Glomerular visceral epithelial cell (primary cell): Measurements from ENCODE around the gene SMAD6.
A peak's percentile ranks its signal among the peaks of the same experiment; 100 is the strongest.

Source experiments
- DNase-seq: peaks from one replicate; pipeline ENCODE4 v3.0.0-alpha.2; 2016; ENCODE audit errors: extremely low spot score

SMAD6 gene

DNA sequence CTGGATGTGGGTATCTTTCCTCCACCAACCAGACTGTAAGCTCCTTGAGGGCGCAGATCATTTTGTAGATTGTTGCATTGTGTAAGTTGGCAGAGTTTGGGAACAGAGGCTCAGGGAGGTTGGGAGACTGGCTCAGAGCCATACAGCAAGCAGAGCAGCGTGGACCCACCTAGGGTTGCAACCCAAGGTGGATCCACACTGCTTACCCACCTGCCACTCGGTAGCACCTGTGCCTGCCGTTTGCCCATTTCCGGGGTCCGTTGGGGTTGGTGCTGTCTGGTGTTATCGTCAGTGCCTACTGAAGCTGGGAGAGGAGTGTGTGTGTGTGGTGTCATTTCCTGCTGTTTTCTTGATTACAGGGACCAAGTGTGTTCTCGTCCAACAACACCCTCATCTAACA lies 19.0 kb downstream of the SMAD6 start:
- DNase-seq, result no peak

DNA sequence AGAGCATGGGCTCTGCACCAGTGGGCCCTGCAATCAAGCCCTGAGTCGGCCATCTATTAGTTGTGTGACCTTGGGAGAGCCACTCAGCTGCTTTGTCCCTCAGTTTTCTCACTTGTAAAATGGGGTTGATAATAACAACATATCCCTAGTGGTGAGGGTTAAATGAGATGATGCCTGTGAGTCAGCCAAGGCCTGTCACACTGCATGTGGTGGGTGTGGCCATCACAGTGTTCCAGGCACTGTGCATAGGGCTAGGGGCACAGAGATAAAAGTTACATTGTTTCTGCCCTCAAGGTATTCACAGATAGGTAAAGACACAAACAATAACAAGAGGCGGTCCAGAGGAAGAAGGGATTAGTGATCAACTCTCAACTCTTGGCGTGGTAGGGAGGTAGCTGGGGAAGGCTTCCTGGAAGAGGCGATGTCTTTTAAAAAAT lies 19.5 kb downstream of the SMAD6 start:
- DNase-seq, result no peak

DNA sequence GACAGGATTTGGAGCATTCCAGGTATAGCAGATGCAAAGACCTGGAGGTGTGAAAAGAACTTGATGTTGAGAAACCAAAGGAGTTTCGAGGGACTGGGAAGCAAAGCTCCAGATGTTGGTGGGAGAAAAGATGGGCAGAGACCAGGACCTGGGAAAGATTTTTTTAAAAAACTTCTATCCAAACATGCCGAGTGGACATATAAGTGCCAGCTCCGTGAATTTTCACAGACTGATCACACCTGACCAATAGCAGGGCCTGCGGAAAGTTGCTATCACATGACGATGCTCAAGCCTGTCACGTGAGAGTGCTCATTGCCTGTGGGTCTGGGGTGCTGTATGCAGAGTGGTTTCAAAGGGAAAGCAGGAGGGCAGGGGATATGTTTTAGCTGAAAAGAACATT lies 19.9 kb downstream of the SMAD6 start:
- no peak for DNase-seq

DNA sequence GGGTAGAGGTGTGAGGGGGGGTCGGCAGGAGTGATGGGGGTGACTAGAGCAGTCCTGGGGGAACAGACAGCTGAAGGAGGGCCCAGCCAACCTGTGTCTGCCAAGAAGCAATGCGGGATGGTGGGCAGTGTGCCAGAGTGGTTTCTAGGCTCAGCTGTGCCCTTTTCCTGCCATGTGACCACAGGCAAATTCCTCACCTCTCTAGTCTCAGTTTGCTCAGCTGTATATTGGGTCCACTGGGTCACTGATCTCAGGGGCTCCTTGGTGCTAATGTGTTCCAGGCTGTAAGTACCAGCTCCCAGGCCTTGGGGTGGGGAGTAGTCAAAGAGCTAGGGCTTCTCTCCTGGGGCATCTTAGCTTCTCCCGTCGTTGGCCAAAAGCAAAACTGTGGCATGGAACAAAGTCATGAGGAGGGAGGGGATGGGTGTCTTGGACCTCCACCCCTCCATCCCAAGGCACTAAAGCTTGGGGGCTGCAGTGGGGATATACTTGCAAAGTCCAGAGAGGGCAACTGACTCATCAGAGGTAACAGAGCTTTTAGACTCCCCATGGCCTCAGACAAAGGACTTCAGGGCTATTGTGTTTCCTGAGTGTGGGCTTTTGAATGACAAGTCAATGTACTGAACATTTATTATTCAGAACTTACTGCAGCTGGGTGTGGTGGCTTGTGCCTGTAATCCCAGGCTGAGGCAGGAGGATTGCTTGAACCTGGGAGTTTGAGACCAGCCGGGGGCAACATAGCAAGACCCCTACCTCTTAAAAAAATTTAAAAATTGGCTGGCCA lies 20.9 kb downstream of the SMAD6 start:
- DNase-seq, result no peak

DNA sequence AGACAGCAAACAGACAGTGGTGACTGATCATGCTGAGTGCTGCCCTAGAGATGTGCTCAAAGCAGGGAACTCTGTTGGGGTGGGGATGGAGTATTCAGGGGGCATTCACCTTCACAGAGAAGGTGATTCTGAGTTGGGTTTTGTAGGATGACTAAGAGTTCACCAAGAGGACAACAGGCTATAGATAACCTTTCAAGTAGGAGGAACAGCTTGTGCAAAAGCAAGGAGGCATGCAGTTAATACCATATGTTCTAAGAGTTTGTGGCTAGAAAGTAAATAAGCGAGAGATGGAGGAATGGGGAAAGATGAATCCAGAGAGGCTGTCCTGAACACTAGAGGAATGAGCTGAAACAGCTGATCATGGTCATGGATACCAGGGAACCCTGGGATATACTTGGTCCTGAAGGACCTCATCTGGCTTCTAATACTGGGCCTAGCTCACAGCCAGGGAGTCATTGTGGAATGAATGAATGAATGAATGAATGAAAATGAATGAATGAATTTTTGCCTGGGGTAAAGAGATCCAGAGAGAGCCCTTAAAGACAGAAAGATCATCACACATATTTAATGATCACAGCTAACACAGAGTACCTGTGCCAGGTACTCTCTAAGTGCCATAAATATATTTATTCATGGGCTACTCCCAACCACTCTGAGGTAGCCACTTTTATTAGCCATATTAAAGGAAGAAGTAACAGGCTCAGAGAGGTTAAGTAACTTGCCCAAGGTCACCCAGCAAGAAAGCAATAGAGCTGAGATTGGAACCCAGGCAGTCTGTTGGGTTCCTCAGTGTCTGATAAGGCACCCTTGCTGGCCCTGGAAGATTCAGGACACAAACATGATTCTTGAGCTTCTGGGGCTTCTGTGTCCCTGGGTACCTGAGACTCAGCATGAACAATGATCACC lies 22.0 kb downstream of the SMAD6 start:
- DNase-seq, result peak; percentile 54

DNA sequence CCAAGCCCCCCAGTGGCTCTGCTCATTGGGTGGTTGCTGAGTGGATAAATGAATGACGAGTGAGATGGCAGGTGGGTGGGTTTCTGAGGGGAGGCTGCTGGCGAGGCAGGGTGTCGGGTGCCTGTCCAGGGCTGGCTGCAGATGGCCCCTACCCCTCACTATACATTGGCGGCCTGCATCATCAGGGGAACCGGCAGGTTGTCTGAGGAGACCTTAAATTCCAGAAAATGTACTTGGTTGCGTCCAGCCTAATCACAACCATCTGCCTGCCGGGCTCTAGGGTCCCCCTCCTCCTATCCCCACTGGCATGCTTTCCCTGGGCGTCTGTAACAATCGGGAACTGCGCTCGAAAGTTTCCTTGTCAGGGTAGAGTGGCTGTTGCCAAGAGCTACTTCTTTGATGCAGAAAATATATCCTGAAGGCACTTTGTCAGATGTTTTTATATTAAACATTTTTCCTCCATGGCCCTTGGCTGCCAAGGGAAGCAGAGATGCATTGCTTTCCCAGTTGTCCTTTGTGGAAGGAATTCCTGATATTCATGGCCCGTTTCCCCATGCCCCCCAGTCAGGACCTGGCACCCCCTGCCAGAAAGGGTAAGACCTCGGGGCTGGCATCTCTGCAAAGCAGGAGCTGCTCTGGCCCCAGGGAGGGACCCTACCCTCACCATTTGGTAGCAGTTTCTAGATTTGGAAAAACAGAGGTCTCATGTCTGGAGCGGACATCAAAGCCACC lies 22.9 kb downstream of the SMAD6 start:
- no peak for DNase-seq

DNA sequence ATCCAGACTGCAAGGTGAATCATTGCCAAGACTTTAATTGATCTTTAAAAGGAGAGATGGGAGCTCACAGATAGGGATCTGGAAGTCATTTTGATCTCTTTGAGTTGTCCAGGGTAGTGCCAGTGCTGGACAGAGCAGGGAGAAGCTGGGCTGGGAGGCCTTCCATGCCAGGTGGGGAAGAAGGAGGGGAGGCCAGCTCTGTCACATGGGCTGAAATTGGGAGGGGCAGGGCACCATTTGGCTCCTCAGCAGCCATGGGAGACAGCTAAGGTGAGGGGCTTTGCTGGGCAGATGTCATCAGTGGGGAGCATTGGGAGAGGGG lies 23.4 kb downstream of the SMAD6 start:
- no peak for DNase-seq

DNA sequence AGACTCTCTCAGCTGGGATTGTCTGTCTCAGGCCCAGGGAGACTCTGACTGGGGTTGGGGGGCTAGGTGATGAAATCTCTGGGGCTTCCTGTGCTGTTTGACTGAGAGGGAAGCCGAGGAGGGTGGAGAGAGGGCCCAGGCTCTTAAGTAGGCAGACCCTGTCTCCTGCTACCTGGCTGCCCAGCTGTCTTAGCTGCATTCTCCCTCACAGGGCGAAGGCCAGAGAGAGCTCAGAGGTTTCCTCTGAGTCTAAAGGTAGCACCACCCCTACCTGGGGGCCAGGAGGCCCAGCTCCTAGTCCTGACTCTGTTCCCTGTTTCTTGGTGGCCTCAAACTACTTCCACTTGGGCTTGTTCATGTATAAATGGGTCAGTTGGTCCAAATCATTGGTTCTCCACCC lies 24.4 kb downstream of the SMAD6 start:
- no peak for DNase-seq

DNA sequence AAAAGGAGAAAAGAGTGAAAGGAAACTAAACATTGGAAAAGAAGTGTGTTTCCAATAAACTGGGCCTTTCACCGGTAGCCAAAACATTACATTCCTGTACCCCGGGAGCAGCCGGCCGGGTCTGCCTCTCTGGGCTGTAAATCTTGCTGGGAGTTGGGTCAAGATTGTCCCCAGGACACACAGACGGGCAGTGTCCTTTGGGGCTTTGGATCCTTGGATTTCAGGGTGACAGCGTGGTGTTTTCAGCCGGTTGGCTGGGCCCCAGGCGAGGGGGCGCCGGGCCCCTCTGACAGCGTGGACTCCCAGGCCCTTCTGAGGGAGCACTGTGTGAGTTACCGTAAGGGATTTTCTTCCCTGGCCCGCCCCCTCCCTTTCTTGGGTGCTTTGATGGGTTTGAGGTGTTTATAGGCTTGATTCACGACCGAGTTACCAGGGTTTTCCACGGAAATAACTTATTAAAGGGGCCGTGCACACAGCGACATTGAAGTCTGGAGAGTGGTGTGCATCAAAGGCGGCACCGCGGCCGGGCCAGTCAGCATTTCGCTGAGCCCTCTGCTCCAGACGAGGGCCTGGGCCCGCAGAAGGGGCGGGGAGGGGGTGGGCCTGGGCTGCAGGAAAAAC lies 27.4 kb downstream of the SMAD6 start:
- peak; percentile 47 for DNase-seq

DNA sequence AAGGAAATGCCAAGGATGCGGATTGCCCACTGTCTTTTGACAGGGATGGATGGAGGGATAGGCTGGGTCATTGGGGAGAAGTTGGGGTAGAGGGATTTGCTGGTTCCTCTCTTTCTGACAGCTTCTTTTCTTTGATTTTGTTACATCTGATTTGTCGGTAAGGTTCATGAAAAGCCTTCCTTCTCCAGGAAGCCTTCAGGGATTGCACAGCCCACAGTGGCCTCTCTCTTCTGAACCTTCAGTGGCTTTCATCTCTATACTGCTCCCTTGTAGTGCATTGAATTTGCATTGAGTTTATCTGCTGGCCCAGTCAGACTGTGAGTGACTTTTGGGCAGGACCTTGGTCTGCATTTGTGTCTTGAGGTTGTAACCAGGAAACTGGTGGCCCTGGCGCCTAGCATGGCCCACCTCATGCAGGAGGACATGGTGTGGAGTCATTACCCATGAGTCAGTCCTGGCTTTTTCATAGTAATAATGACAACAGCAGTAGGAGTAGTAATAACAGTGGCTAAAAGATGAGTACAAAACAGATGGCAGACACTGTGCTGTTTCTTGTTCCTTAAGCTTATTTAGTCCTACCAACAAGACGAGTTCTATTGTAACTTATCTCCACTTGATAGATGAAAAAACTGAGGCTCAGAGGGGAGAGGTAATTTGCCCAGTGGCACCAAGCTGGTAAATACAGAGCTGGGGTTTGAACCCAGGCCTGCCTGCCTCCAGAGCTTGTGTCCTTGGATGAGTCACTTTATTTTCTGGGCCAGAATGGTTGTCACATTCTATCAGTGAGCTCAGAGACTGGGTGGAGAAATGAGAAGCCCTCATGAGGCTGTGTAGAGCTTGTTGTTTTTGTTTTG lies 28.4 kb downstream of the SMAD6 start:
- peak; percentile 71 for DNase-seq

DNA sequence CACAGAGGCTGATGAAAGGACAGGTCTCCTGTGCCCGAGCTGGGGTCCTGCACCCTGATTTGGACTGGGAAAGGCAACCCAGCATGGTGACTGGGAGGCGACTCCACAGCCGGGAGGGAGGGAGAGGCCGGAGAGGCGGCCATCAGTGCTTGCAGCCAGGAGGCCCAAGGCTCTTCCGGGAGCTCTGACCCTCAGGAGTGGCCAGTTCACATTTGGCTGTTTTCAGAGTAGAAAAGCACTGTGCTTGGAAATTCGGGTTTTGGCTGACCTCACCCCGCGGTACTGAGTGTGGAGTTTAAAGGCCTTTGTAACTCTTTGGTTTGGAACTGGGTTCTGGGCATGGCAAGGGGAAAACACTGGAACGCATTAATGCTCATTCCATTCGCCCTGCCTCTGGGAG lies 31.9 kb downstream of the SMAD6 start:
- no peak for DNase-seq

DNA sequence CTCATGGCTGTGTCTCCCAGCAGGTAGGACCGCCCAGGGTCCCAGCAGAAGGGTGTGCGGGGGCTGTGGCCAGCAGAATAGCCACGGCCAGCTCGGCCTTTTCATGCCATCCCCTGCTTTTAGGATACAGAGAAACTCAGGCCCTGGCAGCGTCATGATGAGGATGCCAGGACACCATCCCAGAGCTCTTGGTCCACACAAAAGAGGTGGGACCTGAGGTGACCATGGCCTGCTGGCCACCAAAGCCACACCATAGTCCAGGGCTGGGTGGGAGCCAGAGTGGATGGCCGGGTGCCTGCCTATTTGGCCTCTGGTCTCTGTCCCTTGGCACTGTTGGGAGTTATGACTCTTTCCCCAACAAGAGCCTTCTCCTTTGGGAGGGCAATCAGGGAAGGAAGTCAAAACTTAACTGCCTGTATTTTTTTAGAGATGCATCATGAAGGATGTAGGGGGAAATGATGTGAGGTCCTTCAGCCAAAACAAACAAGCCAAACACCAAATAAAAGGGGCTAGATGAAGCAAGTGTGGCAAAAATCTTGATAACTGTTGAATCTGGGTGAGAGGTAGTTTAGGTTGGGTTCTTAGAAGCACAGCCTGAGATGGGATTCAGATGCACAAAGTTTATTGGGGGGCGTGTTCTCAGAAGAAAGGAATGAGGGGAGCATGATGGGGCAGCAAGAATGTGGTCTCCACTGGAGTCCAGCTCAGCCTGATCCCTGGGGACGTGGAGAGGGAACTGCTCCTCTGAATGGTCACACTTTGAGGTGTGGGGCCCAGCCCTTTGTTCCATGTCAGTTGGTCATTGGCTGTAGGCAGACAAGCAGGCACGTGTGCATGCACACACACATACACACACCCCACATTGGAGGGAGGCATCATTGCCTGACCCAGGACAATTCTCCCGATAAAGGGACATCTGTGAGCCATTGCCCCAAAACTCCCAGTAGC lies 33.2 kb downstream of the SMAD6 start:
- DNase-seq, result no peak

DNA sequence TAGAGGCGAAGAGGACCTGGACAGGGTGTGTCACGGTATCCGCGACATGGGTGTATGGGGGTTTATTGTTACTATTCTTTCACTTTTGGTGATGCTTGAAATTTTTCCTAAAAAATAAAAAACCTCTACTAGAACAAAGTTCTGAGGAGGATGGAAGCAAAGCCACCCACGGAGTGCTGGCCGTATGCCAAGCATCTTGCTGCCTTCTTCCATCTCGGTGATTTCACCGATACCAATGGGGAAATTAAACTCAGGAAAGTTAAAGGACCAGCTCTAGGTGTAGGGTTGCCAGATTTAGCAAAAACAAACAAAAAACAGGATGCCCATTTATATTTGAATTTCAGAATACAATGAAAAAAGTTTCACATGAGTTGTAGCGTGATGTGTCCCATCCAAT lies 33.9 kb downstream of the SMAD6 start:
- no peak for DNase-seq

DNA sequence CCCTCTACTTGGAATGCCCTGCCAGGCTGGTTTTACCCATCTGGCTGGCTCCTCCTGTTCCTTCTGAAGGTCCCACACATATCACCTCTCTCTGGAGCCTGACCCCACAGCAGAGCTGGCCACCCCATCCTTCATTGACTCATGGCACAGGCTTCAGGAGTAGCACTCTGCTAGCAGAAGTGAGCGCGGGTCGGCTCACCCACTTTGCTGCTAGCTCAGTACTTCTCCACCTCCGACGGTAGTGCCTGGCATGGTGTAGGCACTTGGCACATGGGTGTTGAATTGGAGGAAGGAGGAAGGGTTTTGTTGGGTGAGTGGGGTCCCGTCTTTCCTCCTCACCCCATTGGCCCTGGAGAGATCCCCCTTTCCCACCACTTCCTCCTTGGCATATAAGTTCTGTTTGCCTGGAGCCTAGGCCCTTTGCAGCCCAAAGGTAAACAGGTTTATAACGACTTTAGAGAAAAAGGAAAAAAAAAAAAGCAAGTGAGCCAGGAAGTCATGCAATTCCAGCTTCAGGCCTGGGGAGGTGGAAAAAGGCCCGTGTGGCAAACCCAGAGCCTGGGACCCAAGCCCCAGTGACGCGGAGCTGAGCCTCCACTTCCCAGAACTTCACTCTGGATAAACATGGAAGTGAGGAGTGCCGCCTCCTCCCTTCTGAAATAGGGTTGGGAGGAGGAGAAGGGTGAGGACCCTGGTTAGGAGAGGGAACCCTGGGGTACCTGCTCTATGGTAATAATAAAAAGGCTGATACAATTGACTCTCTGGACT lies 35.4 kb downstream of the SMAD6 start:
- DNase-seq, result no peak

DNA sequence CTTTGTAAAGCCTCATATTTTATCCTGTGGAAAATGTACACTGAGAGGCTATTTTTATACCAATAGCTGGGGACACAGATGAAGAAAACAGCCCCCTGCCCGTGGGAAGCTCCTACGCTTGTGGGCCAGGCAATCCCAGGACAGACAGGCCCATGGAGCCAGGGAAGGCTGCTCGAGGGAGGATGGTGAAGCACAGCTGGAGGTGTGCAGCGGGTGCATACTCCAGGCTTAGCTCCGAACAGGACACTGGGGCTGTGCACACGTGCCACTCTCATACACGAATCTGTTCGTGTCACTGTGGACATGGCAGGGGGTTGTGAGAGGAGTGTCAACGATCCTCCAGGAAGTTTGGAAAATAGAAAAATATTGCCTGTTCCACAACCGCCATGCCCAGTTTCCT lies 36.1 kb downstream of the SMAD6 start:
- no peak for DNase-seq

DNA sequence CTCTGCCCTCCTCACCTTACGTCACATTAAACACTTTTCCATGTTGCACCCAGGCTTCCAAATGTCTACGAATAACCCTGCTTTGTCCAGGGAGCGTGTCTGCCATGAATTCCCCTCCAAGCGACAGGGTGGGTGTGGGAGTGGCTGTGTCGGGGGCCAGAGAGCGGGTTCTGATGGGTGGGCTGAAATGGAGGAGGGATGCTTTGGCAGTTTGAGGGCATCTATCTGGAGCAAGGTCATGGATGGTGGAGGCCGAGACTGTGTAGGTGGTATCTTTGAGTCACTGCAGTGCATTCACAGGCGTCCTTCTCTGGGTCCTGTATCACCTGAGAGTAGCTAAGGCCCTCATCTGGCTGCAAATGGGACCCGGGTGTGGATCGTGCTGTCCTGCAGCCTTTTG lies 36.6 kb downstream of the SMAD6 start:
- DNase-seq, result no peak

DNA sequence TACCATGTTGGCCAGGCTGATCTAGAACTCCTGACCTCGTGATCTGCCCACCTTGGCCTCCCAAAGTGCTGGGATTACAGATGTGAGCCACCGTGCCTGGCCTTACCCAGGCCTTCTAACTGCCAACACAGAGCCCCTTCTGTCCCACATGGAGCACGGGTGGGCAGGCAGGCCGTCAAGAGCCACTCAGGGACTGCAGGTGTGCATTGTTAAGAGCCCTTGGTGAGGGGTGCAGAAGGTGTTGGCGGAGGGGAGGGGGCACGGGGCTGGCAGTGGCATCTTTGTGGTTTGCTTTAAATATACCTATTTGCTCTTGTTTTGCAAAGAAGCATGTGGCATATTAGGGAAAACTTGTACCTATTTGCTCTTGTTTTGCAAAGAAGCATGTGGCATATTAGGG lies 37.3 kb downstream of the SMAD6 start:
- no peak for DNase-seq

DNA sequence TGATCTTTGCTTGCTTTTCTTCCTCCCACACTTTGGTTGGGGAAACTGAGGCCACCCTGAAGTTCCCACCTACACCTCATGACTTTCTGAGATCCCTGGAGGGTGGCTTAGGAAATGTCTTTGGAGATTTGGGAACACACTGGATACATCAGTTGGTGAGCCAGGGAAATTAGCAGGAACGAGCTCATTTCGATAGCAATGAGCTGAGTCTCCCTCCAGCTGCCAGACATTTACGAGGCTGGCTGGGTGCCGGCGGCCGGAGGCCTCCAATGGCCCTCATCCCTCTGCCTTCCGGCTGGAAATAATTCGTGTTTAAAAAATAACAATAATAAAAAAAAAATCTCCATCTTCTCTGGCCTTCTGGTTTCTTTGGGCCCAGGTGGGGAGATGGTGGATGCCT lies 38.8 kb downstream of the SMAD6 start:
- no peak for DNase-seq

DNA sequence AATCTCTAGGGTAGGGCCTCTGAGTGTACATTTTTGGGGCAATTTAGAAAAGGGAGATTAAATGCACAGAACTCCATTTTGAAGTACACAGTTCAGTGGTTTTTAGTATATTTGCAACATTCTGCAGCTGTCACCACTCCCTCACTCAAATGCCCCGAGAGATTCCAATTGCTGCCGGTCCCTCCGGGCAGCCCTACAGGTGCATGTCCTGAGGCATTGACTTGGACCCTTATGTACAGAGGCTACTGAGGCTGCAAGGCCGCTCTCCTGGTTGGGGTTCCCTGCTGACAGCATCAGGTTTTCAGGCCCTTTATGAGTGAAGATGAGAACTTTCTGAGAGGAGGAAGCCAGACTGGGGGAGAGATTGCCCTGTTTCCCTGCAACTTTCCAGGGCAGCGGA lies 39.6 kb downstream of the SMAD6 start:
- DNase-seq, result no peak
